ENCODE data around the gene CPLX1.

CPLX1 gene

GRCh38 chr4:825971-826330 lies at the start of gene CPLX1:
Gene CPLX1, minus strand, starts transcription at chr4:826129. Its CDS starts 1,607 bp downstream, at chr4:824522.
- DNase-seq, result peak; percentile 30

- no peak for DNase-seq
Measured at GRCh38 chr4:874971-875817, 49.3 kb upstream of the CPLX1 start.

- no peak for DNase-seq
Measured at GRCh38 chr4:874056-874455, 48.1 kb upstream of the CPLX1 start.

GRCh38 chr4:872241-872981 lies 46.5 kb upstream of the CPLX1 start:
- DNase-seq, result no peak

DNA sequence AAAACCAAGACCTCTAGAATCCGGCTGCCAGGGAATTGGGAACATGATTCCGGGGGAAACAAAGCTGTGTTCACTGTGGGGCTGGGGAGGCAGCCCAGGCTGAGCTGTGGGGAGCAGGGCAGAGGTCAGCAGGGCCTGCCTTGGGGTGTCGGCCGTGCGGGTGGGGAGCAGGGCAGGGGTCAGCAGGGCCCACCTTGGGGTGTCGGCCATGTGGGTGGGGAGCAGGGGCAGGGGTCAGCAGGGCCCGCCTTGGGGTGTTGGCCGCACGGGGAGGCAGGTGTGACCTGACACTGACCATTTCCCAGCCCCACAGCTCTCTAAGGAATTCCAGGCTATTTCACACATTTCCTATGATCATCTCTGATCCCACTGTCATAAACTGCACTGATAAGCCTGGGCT lies 45.6 kb upstream of the CPLX1 start:
- no peak for DNase-seq

DNA sequence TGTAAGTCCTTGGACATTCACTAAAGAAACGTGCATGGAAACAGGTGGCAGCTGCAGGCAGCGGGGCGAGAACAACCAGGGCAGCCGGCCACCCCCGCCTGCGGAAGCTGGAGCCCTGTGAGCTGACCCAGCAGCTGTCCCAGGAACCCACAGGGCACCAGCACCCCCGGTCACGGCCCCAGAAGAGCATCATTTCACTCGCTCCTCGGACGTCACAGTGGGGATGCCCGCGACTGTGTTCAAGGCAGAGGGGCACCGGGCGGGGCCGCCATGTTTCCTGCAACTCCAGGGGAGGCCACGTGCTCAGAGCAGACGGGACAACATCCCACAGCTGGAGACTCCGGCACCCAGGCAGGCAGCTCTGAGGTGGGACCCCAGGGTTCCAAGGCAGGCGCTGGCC lies 45.0 kb upstream of the CPLX1 start:
- DNase-seq, result no peak

DNA sequence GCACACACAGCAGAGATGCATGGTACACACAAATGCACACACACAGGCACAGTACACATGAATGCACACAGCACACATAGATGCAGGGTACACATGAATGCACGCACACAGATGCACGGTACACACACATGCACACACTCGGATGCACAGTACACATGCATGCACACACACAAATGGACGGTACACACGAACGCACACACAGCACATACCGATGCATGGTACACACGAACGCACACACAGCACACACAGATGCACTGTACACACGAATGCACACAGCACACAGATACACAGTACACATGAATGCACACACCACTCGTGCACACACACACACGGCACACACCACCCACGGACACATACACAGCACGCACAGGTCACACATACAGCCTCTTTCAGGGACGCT lies 43.8 kb upstream of the CPLX1 start:
- DNase-seq, result no peak

DNA sequence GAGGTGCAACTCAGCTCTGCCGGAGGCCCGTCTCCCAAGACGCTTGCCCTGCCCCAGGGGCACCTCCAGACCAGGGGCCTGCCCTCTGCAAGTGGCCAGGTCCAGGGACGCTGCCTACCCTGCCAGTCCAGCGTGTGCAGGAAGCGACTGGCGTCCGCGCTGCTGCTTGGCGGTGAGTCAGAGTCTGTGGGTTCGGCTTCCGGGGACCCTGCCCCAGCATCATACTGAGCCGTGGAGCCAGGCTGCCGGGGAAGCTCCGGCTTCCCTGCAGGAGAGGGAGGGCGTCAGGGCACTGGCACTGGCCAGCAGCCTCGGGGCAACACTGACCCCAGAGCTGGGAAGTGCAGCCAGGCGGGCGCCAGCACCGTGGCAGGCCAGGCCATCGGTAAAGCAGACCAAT lies 42.5 kb upstream of the CPLX1 start:
- DNase-seq, result no peak

DNA sequence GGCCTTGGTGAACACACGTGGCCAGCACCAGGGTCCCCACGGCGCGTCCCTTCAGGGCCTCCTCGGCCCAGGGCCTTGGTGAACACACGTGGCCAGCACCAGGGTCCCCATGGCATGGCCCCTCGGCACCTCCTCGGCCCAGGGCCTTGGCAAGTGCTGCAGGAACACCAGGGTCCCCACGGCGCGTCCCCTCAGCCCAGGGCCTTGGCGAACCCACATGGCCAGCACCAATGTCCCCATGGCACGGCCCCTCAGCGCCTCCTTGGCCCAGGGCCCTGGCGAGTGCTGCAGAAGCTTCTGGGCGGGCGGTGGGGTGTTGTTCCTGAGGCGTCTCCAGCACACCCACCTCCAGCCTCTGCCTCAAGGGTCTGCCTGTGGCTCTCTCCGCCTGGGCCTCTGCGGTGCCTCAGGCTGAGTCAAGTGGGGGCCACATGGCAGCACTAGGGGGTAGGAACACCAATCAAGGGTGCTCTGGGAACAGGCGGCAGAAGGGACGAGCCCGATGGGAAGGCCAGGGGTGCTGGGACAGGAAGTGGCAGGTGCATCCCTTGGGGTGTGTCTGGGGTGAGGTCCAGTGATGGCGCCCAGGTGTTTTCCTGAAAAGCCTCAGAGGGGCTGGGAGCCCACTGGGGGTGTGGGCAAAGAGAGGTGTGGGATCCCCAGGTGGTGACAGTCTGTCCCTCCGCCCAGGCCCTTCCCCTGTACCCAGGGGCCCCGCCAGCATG lies 41.8 kb upstream of the CPLX1 start:
- no peak for DNase-seq

DNA sequence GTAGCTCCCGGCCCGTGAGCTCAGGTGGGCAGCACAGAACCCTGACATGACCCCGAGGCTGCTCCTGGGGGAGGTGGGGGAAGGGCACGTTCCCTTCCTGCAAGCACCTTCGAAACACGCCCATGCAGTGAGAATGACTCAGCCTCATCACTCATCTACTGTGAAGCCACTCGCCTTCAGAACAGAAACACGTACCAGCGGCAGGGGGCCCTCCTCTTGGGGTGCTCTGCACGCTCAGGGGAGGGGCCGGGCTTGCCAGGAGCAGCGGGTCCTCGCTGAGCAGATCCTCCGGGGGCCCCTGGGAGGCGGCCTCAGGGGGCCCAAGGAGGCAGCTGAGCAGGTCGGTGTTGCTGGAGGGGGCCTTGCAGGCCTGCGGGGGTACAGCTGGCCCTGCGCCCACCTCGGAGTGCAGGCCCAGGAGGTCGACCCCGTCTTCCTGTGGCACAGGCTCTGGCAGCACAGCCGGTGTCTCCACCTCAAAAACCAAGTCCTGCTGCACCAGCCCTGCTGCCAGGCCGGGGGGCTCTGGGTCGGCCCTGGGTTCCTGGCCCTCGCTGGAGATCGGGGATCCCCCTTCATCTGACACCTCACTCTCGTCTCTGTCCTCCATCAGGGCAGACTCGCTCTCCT lies 40.9 kb upstream of the CPLX1 start:
- peak; percentile 23 for DNase-seq

DNA sequence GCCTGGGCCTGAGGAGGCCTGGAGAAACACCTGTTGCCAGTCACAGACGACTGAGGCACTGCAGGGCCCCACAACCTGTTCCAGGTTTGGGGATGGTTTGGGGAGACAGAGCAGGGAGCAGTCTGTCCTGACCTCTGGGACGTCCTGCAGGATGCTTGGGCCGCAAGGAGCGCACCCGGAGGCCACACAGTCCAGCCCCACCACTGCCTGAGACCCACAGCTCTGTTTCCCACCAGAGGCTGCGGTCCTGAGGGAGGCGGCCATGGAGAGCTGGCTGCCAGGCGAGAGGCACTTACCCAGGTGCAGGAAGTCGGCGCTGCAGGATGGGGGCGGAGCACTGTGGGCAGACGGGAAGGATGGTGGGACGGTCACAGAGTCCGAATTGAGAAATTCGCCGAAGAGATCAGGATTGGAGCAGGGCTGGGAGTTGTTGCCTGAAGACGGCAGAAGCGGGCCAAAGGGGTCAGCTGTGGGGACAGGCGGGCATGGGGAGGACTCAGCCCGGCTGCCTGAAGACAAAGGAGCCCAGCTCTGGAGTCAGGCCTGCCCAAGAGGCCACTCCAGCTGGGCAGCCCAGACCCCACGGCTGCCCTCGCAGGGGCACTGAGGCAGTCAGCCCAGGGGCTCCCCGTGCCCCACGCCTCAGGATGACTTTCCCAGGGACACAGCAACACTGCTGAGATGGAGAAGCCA lies 40.3 kb upstream of the CPLX1 start:
- no peak for DNase-seq

DNA sequence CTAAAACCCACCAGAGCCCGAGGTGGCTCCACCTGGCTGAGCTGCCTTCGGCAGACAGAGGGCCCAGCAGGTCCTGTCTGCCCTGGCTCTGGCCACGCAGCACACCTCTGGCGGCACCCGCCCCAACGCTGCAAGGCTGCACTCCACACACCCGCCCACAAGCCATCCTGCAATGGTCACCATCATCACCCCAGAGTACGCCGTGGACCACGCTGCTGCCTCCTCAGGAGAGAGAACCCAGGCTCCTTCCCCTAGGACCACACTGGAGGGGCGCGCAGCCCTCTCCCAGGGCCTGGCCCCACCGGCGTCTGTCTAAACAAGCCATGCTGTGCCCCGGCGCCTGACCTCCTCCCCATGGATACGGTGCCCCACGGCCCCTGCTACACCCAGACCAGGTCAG lies 39.6 kb upstream of the CPLX1 start:
- no peak for DNase-seq

- DNase-seq, result no peak
Measured at GRCh38 chr4:865121-865465, 39.2 kb upstream of the CPLX1 start.

- DNase-seq, result no peak
Measured at GRCh38 chr4:864456-865120, 38.7 kb upstream of the CPLX1 start.

- no peak for DNase-seq
Measured at GRCh38 chr4:860561-860960, 34.6 kb upstream of the CPLX1 start.

DNA sequence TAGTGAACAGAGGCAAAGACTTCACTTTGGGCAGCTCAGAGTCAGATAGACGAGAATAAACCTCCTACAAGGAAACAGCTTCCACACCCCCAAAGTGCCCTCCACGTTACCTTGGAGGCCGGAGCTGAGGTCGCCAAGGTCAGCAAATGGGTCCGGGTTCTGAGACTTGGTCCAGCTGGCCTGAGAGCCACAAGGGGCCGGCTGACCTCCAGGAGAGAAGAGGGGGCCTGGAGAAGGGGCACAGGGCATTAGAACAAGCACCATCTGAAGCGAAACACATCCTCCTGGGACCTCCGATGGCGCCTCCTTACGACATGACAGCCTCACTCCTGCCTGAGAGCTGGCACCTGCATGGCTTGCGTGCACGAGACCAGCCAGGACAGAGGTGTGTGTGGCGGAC lies 33.6 kb upstream of the CPLX1 start:
- no peak for DNase-seq

DNA sequence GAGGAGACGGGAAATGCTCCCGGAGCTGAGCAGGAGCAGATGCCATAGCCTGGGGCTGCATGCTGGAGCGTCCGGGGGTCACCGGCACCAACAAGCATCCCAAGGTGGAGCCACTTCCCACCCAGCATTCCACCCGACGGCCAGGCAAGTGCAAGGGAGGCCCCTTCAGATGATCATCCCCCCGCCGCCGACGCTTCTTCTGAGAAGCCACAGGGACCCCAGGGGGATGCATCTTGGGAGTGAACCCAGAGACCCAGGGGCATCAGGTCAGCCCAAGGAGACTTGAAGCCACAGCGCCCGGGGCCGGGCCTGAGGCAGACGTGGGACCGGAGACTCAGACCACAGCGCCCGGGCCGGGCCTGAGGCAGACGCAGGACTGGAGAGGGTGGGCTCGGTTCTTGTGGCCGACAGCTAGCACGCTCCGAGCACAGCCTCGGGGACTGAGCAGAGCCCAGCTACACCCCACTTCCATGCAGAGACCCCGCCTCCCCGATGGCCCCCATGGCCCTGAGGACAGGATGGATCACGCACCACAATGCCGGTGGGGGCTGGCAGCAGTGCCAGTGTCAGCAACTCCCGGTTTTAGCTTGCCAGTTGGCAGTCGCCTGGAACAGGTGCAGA lies 33.0 kb upstream of the CPLX1 start:
- DNase-seq, result no peak

GRCh38 chr4:858041-858481 lies 32.1 kb upstream of the CPLX1 start:
- DNase-seq, result no peak

GRCh38 chr4:857461-857860 lies 31.5 kb upstream of the CPLX1 start:
- no peak for DNase-seq

GRCh38 chr4:856225-856901 lies 30.4 kb upstream of the CPLX1 start:
- DNase-seq, result no peak

- no peak for DNase-seq
Measured at GRCh38 chr4:855880-856224, 29.9 kb upstream of the CPLX1 start.

All from activated naive CD4-positive, alpha-beta T cell treated with Interleukin-2 at 50 U/mL for 16 hours (primary cell).